ENCODE data around the gene EFTUD2. TPM values are rescaled to one million over a fixed set of nuclear protein-coding genes. Genes with fewer than 3 reads are reported as not detected.

Gene EFTUD2
- total and polyA plus RNA-seq, 4 donors = 35.5 to 93.3 (median 73.3) TPM

DNA sequence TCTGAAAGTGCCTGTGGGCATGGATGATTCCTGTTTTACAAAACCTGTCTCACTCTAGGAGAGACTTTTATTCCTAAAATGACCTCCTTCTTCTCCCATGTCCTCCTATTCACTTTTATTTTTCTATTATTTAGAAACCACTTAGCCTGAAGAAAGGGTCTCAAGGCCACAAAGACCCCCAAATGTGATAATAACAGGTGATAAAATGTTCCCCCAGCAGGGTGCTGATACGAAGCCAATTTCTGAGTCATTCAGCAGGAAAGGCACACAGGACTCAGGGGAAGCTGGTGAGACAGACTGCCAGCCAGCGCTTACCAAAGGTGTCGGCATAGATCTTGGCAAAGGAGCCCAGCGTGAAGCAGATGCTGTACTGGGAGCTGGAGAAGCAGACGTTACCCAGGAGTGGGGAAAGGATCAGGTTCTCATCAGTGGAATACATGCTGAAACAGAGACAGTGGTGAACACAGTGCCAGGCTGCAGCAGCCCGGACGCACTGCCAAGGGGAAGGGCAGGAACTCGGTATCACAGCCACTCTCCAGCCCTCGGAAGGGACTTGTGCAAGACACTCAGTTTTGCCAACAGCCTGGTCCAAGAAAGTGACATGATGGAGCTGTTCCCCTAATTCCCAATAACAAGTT is 27.0 kb downstream of the EFTUD2 start:
- Histone ChIP-seq H3K4me3 (no peak overlapping the region), H3K27me3 (ENCODE audit: control insufficient read depth in 3 of 3, insufficient read depth in 3 of 3, low read length in 2 of 3) (no peaks in the 10 kb centered on the region), H3K9me3 (ENCODE audit: control insufficient read depth in 4 of 4, insufficient read depth in 3 of 4, low read length in 3 of 4) (peaks cover 0 to 1% (median 0%) of the 10 kb centered on the region in 4 donors), H3K36me3 (ENCODE audit: control insufficient read depth in 4 of 4, insufficient read depth in 4 of 4, low read length in 4 of 4) (peaks cover 37 to 52% (median 48%) of the 10 kb centered on the region in 4 donors), H3K27ac (ENCODE audit: low read depth in 1 of 2, low read length in 1 of 2) (no peak overlapping the region), H3K4me1 (ENCODE audit: control insufficient read depth in 5 of 5, insufficient read depth in 5 of 5, low read length in 5 of 5) (peaks cover 0 to 1% (median 0%) of the 10 kb centered on the region in 5 donors), H3K9ac (ENCODE audit: insufficient read depth in 1 of 2, low read length in 2 of 2) (no peak overlapping the region)
- no peak for TF ChIP-seq CTCF (IDR thresholded peaks at IDR 0.05; ENCODE audit: control extremely low read depth, extremely low read depth)
- DNase-seq (no peak), ATAC-seq (ENCODE audit: insufficient read depth, low FRiP score) (no peak)
- WGBS, 2 donors = 79 to 84% methylated on average over 9 of the region's 9 CpGs

- no peak for TF ChIP-seq CTCF (IDR thresholded peaks at IDR 0.05; ENCODE audit: control extremely low read depth, extremely low read depth)
- H3K9ac ChIP-seq (ENCODE audit: insufficient read depth in 1 of 2, low read length in 2 of 2) = no peak overlapping the region
- peaks cover 34 to 52% (median 49%) of the 10 kb centered on the region in 4 donors for H3K36me3 ChIP-seq (ENCODE audit: control insufficient read depth in 4 of 4, insufficient read depth in 4 of 4, low read length in 4 of 4)
- DNase-seq (no peak), ATAC-seq (ENCODE audit: insufficient read depth, low FRiP score) (no peak)
- H3K27me3 ChIP-seq (ENCODE audit: control insufficient read depth in 3 of 3, insufficient read depth in 3 of 3, low read length in 2 of 3) = no peaks in the 10 kb centered on the region
- peaks cover 0 to 1% (median 0%) of the 10 kb centered on the region in 4 donors for H3K9me3 ChIP-seq (ENCODE audit: control insufficient read depth in 4 of 4, insufficient read depth in 3 of 4, low read length in 3 of 4)
- H3K4me1 ChIP-seq (ENCODE audit: control insufficient read depth in 5 of 5, insufficient read depth in 5 of 5, low read length in 5 of 5) = peaks cover 0 to 1% (median 0%) of the 10 kb centered on the region in 5 donors
- WGBS, 2 donors = 97 to 98% methylated on average over 12 of the region's 12 CpGs
- no peak overlapping the region for H3K4me3 ChIP-seq
- H3K27ac ChIP-seq (ENCODE audit: low read depth in 1 of 2, low read length in 1 of 2) = no peak overlapping the region
These were observed 27.7 kb downstream of the EFTUD2 start for GRCh38 chr17:44871556-44871955.

GRCh38 chr17:44867841-44868240 is 31.4 kb downstream of the EFTUD2 start:
- Histone ChIP-seq H3K4me3 (no peak overlapping the region), H3K9me3 (ENCODE audit: control insufficient read depth in 4 of 4, insufficient read depth in 3 of 4, low read length in 3 of 4) (peaks cover 0 to 3% (median 0%) of the 10 kb centered on the region in 4 donors), H3K27me3 (ENCODE audit: control insufficient read depth in 3 of 3, insufficient read depth in 3 of 3, low read length in 2 of 3) (no peaks in the 10 kb centered on the region), H3K4me1 (ENCODE audit: control insufficient read depth in 5 of 5, insufficient read depth in 5 of 5, low read length in 5 of 5) (peaks cover 0 to 2% (median 0%) of the 10 kb centered on the region in 5 donors), H3K27ac (ENCODE audit: low read depth in 1 of 2, low read length in 1 of 2) (no peak overlapping the region), H3K9ac (ENCODE audit: insufficient read depth in 1 of 2, low read length in 2 of 2) (no peak overlapping the region), H3K36me3 (ENCODE audit: control insufficient read depth in 4 of 4, insufficient read depth in 4 of 4, low read length in 4 of 4) (peaks cover 34 to 51% (median 42%) of the 10 kb centered on the region in 4 donors)
- no peak for DNase-seq
- WGBS, 2 donors = 89 to 91% methylated on average over 3 of the region's 3 CpGs
- TF ChIP-seq CTCF (IDR thresholded peaks at IDR 0.05; ENCODE audit: control extremely low read depth, extremely low read depth) = no peak
- no peak for ATAC-seq (ENCODE audit: insufficient read depth, low FRiP score)
